Renal cortical epithelial cell (primary cell): ENCODE data around the gene DPM3. TPM values are rescaled to one million over a fixed set of nuclear protein-coding genes. Genes with fewer than 3 reads are reported as not detected.
"Not testable (repeated sequence)": the region's sequence is repeated elsewhere in the genome, so short reads cannot be mapped to it uniquely, and the experiment has no call there.

ENCODE experiments used
- DNase-seq: peaks from one replicate; pipeline ENCODE4 v3.0.0-alpha.2; 2011; ENCODE audit warnings: low read depth
- total RNA-seq: library from RNA; depleted of rRNA; stranded (reverse); fragments of >200 nt; gene quantifications from 2 replicates; pipeline ENCODE4 v1.2.3, GENCODE V29; 2014

DPM3 gene
- total RNA-seq, 1 donor from 2014 or later, result 12.7 TPM

GRCh38 chr1:155158991-155159390, 18.7 kb upstream of the DPM3 start:
- no peak for DNase-seq

- DNase-seq, result not testable (repeated sequence)
These were observed 15.8 kb upstream of the DPM3 start for GRCh38 chr1:155155996-155156643.

GRCh38 chr1:155145491-155145890, 5.2 kb upstream of the DPM3 start:
- DNase-seq, result no peak

- no peak for DNase-seq
These were observed 1.4 kb upstream of the DPM3 start for GRCh38 chr1:155141749-155142148.

- DNase-seq, result no peak
These were observed 261 bp upstream of the DPM3 start for GRCh38 chr1:155140630-155140953.

GRCh38 chr1:155137154-155137949, 3.0 kb downstream of the DPM3 start:
- DNase-seq, result no peak

GRCh38 chr1:155136748-155137147, 3.6 kb downstream of the DPM3 start:
- DNase-seq, result no peak

- DNase-seq, result peak; percentile 81
These were observed 4.8 kb downstream of the DPM3 start, which contains the start of gene SLC50A1 for GRCh38 chr1:155135415-155136028. Gene SLC50A1 (plus strand): TSS chr1:155135852. CDS start chr1:155135912, 60 bp downstream.

- DNase-seq, result peak; percentile 98
These were observed 5.4 kb downstream of the DPM3 start for GRCh38 chr1:155134880-155135414.

GRCh38 chr1:155134322-155134721, 6.0 kb downstream of the DPM3 start:
- DNase-seq, result no peak

- DNase-seq, result no peak
These were observed 6.5 kb downstream of the DPM3 start for GRCh38 chr1:155133799-155134281.

GRCh38 chr1:155131856-155132255, 8.5 kb downstream of the DPM3 start:
- DNase-seq, result no peak

- no peak for DNase-seq
These were observed 9.0 kb downstream of the DPM3 start for GRCh38 chr1:155131285-155131684.

GRCh38 chr1:155130272-155131006, 9.9 kb downstream of the DPM3 start:
- no peak for DNase-seq

- DNase-seq, result peak; percentile 62
These were observed 11.4 kb downstream of the DPM3 start for GRCh38 chr1:155128755-155129473.

GRCh38 chr1:155127967-155128754, 12.2 kb downstream of the DPM3 start:
- DNase-seq, result no peak

- DNase-seq, result peak; percentile 96
These were observed 13.0 kb downstream of the DPM3 start, which contains the start of gene EFNA1 for GRCh38 chr1:155127105-155127966. Gene EFNA1 (plus strand): TSS chr1:155127876. CDS start chr1:155127978, 102 bp downstream.

GRCh38 chr1:155126556-155127104, 13.7 kb downstream of the DPM3 start:
- peak; percentile 80 for DNase-seq
